ENCODE results near the gene DMD.
A peak's percentile ranks its signal among the peaks of the same experiment; 100 is the strongest.

DMD gene

GRCh38 chrX:31209005-31209628, 2002.2 kb downstream of the DMD start:
- TF ChIP-seq CTCF (conservative IDR thresholded peaks at IDR 0.05), result no peak
- no peak overlapping the region for H3K27ac ChIP-seq

DNA sequence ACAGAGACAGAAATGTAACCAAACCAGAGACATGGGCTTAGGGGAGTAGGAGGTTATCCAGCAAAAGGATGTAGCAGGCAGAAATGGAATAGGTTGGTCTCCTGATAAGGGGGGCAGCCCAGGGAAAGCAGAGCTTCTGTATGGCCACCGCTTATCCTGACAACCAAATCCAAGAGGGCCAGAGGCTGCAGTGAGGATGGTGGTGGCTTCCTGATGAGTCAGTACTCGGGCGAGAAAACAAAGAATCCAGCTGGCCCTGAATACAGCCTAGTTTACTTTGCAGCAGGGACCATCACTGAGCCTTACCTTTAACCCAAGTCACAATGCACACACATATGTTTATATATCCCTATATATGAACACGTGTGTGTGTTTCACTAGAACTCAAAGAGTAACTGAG, 2009.8 kb downstream of the DMD start:
- no peak for TF ChIP-seq CTCF (conservative IDR thresholded peaks at IDR 0.05)
- H3K27ac ChIP-seq, result no peak overlapping the region

- no peak for TF ChIP-seq CTCF (conservative IDR thresholded peaks at IDR 0.05)
- no peak overlapping the region for H3K27ac ChIP-seq
These were observed 2010.9 kb downstream of the DMD start for GRCh38 chrX:31200430-31200829.

DNA sequence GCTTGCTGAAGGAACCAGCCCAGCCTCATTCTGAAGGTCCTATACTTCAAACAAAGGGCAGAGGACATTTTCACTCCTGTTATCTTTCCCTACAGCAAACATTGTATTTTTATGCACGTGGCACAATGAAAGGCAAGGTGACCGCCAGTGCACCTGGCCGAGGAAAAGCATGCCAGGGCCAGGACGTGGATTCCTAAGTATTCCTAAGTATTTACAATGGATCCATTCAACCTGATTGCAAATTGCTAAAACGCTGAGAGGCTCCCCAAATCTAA, 2011.6 kb downstream of the DMD start:
- H3K27ac ChIP-seq, result peak overlapping the region; percentile 19
- no peak for TF ChIP-seq CTCF (conservative IDR thresholded peaks at IDR 0.05)

DNA sequence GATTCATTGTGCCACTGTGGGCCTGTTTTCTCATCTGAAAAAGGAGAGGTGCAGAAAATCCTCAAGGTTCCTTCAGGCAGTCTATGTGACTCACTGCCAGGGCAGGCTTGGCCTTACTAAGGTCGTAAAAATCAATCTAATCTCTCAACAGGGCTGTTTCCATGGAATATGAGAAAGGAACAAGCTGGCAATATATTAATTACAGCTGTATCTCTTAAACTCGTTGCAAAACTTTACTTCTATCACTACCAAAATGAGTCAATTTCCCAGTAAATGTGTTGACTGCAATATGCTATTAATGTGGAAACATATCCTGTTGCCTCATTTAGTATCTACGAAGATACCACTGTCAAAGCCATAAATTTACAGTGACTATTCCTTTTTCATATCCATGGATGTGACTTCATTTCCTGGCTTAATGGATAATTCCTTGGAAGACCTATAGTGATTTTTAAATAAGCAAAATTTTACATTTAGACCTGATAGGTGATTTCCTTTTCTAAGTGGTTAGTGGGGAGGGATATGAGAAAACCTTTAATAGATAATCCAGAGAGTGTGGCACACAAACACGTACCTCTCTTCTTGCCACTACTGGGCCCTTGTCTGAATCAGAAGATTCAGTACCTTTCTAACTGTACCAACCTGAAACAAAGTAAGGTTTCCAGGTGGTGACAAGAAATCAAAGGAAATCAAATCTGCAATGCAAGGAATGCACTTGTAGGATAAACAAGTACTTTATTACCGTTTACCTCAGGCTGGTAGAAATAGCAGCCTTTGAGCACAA, 2012.1 kb downstream of the DMD start:
- TF ChIP-seq CTCF (conservative IDR thresholded peaks at IDR 0.05), result no peak

DNA sequence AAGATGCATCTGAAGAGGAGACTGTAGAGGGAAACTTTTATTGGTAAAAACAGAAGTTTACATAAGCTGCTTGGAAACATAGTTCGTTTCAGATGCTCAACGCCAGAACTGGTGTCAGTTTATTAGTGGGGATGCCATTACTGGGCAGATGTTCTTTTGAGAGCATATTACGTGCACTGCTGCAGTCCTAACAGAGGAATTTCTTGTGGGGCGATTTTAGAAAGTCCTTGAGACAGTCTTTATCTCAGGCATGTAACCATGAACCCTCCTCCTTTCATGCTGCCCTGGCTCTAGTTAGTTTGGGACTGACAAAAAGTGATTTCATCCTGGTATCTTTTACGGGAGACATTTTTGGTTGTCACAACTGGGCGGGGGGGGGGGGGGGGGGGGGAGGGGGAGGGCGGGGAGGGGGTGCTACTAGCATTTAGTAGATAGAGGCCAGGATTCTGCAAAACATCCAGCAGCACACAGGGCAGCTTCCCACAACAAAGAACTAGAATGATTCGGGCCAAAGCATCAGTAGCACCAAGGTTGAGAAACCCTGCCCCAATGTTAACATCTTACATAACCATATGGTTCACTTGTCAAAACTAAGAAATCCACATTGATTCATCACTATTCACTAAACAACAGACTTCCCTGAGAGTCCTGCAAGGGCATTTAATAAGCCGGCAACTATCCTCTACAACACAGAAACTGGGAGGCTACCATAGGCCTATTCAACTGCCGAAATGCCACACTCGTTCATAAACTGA, 2021.0 kb downstream of the DMD start:
- H3K27ac ChIP-seq, result no peak overlapping the region
- TF ChIP-seq CTCF (conservative IDR thresholded peaks at IDR 0.05), result no peak

More for the DNA sequence above, 2012.1 kb downstream of the DMD start:
- H3K27ac ChIP-seq, result peak overlapping the region; percentile 19

- H3K27ac ChIP-seq, result no peak overlapping the region
- TF ChIP-seq CTCF (conservative IDR thresholded peaks at IDR 0.05), result no peak
These were observed 2024.5 kb downstream of the DMD start for GRCh38 chrX:31186693-31187338.

Measured in VCaP (cell line).